HFF-Myc (cell line): ENCODE data around the gene MEMO1.
"Not testable (repeated sequence)": the region's sequence is repeated elsewhere in the genome, so short reads cannot be mapped to it uniquely, and the experiment has no call there.

ENCODE experiments used
- DNase-seq: peaks from one replicate; pipeline ENCODE4 v3.0.0-alpha.2; 2011; ENCODE audit warnings: low read depth; ENCODE audit errors: extremely low read depth
- H3K4me3 ChIP-seq: replicated peaks from 2 replicates; pipeline ENCODE4 v1.5.1; 2011; ENCODE audit warnings: low read depth, mild to moderate bottlenecking, control low read depth, low read length
- TF ChIP-seq, protein P1 (sequence below): IDR thresholded peaks from 2 replicates; pipeline ENCODE4 v1.5.1; 2012; ENCODE audit warnings: mild to moderate bottlenecking, low read depth, low read length, control low read depth; ENCODE audit errors: missing control alignments

The MEMO1 gene

DNA sequence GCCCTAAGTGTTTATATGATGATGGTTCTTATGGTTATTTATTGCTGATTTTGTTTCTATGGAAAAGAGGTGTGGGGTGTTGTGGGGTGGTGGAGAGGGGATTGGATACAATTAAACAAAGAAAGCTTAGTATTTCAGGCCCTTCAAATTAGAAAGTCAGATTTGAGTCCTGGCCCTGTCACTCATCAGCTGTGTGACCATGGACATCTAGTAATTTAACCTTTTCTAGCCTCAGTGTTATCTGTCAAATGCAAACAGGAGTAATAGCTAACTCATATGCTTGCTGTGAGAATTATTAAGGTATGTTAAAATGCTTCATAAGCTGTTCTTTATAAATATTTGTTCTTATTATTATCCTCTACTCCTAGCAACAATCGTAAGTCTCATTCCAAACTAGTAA is 2.1 kb upstream of the MEMO1 start:
- TF ChIP-seq, protein P1, sequence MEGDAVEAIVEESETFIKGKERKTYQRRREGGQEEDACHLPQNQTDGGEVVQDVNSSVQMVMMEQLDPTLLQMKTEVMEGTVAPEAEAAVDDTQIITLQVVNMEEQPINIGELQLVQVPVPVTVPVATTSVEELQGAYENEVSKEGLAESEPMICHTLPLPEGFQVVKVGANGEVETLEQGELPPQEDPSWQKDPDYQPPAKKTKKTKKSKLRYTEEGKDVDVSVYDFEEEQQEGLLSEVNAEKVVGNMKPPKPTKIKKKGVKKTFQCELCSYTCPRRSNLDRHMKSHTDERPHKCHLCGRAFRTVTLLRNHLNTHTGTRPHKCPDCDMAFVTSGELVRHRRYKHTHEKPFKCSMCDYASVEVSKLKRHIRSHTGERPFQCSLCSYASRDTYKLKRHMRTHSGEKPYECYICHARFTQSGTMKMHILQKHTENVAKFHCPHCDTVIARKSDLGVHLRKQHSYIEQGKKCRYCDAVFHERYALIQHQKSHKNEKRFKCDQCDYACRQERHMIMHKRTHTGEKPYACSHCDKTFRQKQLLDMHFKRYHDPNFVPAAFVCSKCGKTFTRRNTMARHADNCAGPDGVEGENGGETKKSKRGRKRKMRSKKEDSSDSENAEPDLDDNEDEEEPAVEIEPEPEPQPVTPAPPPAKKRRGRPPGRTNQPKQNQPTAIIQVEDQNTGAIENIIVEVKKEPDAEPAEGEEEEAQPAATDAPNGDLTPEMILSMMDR, result no peak
- DNase-seq, result no peak

DNA sequence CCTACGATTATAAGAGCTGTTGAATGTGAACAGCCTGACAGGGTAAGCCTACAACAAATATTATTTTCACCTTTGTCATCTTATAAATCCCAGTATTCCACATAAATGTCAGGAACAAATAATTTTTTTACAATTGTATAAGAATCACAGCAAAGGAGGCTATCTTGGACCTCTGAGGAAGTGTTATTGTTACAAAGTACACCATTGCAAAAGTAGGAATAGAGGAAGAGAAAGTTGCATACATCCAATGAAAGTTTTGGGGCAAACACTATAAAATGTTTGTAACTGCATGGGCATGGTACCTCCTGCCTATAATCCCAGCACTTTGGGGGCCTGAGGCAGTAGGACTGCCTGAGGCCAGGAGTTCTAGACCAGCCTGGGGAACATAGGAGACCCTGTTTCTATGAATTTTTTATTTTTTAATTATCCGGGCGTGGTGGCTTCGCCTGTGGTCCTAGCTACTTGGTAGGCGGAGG is 715 bp upstream of the MEMO1 start:
- DNase-seq, result no peak
- H3K4me3 ChIP-seq, result peak overlapping the region; percentile 67
- TF ChIP-seq, protein P1, result no peak

More for the DNA sequence above, 2.1 kb upstream of the MEMO1 start:
- no peak overlapping the region for H3K4me3 ChIP-seq

DNA sequence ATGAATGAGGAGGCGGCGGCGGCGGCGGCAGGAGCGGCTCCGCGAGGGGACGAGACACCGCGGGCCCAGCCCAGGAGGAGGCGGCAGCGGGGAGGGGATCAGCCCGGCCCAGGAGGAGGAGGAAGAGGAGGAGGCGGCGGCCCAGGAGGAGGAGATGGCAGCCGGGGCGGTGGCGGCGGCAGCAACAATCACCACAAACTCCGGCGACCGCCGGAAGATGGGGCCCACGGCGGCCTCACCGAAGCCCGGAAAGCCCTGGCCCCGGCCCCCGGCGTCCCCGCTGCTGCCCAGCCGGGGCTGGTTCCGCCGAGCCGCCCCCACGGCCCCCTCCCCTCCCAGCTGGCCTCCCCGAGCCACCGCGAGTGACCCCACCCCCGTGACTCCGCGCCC is 533 bp downstream of the MEMO1 start:
- not testable (repeated sequence) for DNase-seq

DNA sequence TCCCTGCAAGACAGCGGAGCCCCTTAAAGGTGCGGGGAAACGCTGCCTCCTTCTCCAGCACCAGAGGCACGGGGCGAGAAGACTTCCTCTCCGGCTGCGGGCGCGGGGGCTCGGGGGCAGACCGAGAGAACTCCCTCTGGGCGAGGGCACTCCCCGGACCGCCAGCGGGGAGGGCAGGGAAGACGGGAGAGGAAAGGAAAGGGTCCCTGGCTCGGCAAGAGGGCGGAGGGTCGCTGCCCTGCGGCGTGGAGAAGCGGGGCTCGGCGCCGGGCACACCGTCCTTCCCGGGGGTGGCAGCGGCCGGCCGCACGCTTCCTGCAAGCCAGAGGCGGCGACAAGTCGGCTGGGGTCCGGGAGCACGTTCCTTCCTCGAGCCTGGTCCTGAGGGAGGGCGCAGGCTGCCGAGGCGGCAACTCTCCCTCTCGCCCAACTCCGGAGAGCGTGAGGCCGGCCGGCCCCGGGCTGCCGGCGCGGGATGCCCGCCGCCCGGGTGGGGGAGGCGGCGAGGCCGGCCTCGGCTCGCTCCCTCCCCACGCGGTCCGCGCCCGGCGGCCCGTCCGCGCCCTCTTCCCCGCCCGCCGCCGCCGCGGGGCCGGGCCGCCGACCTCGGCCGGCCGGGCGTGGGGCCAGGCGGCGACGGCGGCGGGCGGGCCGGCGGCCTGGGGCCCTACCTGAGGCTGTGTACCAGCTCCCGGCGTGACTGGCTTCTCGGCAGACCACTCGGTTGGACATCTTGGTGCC is 1.1 kb downstream of the MEMO1 start:
- peak overlapping the region; percentile 88 for H3K4me3 ChIP-seq
- TF ChIP-seq, protein P1, result no peak
- no peak for DNase-seq

More for the DNA sequence above, 533 bp downstream of the MEMO1 start:
- H3K4me3 ChIP-seq, result peak overlapping the region; percentile 88; the same call in 1 of the 2 replicates

DNA sequence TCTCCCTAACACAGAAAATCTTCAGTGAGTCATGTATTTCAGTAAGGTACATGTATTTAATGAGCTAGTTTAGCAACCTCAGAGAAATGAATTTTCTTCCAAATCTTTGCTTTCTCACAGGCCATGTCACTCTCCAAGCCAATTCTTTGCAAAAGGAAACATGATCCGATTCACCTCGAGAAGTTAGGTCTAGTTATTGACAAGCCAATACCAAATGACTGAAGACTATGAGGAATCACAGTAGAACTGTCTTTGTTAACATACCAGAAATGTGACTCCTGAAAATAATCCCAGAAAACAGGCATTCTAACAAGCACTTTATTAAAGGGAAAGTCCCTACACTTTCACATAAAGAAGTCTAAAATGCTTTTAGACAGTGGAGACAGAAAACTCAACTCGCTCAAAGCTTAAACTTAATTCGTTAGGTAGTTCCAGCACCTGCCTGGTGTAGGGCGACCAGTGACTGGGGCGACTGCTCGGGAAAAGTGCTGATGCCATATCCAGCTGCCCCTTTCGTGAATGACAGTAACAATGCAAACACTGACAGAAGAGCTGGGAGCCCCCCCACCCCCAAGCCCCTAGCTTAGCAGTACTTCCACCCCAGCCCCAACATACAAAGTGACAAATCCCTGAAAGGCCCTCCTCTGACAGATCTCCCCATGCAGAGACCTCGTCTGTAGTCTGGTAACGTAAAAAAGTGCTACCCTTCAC is 1.8 kb downstream of the MEMO1 start:
- DNase-seq, result no peak
- TF ChIP-seq, protein P1, result no peak
- H3K4me3 ChIP-seq, result peak overlapping the region; percentile 88

DNA sequence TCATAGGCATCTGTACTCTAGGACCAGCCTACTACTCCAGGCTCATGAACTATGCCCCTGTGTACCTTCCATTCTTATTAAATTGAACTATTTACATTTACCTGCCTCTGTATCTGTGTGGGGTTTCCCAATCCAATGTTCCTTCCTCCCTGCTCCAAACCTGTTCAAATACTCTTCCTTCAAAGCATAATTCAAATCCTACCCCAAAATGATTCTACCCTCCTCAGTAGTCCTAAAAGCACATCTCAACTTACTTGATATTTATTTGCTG is 3.8 kb downstream of the MEMO1 start:
- no peak for DNase-seq
- no peak overlapping the region for H3K4me3 ChIP-seq
- TF ChIP-seq, protein P1, result no peak

DNA sequence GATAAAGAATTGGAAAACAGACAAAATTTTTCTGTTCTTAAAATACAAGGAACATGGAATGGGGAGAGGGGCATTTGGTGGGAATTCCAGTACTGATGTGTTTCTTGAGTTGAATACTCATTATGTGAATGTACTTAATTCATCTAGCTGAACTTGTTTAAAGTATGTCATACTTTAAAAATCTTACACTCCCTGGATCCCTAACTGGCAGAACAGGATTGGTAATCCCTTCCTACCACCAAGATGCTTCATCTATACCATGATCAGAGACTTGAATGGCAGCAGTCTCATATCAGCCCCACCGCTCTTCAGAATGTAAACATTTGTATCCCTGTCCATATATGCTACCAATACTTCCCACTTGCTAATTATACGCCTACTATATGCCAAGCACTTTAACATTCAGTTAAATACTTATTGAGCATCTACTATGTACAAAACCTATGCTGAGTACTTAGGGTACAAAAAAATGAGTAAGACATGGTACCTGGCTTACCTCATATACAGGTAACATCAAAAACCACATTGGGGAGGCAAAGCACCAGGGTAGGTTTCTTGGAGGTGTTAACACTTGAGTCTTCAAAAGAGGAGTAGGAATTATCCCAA is 5.3 kb downstream of the MEMO1 start:
- TF ChIP-seq, protein P1, result no peak
- no peak overlapping the region for H3K4me3 ChIP-seq
- no peak for DNase-seq
